Fibroblast of skin of back (primary cell): ENCODE measurements around the gene KCMF1.

ENCODE experiments used
- DNase-seq: peaks from one replicate; pipeline ENCODE4 v3.0.0-alpha.2; 2013

Gene KCMF1

GRCh38 chr2:84956334-84957297 is 14.3 kb upstream of the KCMF1 start:
- no peak for DNase-seq

GRCh38 chr2:84957771-84958134 is 13.2 kb upstream of the KCMF1 start:
- no peak for DNase-seq

GRCh38 chr2:84958135-84959059 is 12.6 kb upstream of the KCMF1 start:
- peak; percentile 98 for DNase-seq

- DNase-seq: peak; percentile 87
Observed at GRCh38 chr2:84959095-84959565, 11.8 kb upstream of the KCMF1 start.

- peak; percentile 57 for DNase-seq
Observed at GRCh38 chr2:84959566-84960506, 11.1 kb upstream of the KCMF1 start.

GRCh38 chr2:84962917-84963316 is 8.0 kb upstream of the KCMF1 start:
- DNase-seq: no peak

- no peak for DNase-seq
Observed at GRCh38 chr2:84963323-84963691, 7.7 kb upstream of the KCMF1 start.

GRCh38 chr2:84963692-84964405 is 7.1 kb upstream of the KCMF1 start:
- DNase-seq: peak; percentile 66

GRCh38 chr2:84964406-84965191 is 6.4 kb upstream of the KCMF1 start:
- no peak for DNase-seq

- DNase-seq: no peak
Observed at GRCh38 chr2:84965192-84965516, 5.8 kb upstream of the KCMF1 start.

- no peak for DNase-seq
Observed at GRCh38 chr2:84965827-84966226, 5.1 kb upstream of the KCMF1 start.

GRCh38 chr2:84966731-84967130 is 4.2 kb upstream of the KCMF1 start:
- DNase-seq: no peak

GRCh38 chr2:84969511-84970209 is 1.3 kb upstream of the KCMF1 start:
- DNase-seq: no peak

- no peak for DNase-seq
Observed at GRCh38 chr2:84970210-84970867, 622 bp upstream of the KCMF1 start.

- peak; percentile 53 for DNase-seq
Observed at GRCh38 chr2:84971510-84972206, 697 bp downstream of the KCMF1 start.

GRCh38 chr2:84972207-84972783 is 1.3 kb downstream of the KCMF1 start:
- no peak for DNase-seq

GRCh38 chr2:84972932-84973331 is 2.0 kb downstream of the KCMF1 start:
- no peak for DNase-seq

GRCh38 chr2:84980263-84980983 is 9.5 kb downstream of the KCMF1 start:
- no peak for DNase-seq
